Right cardiac atrium (tissue), 5 donors: Measurements from ENCODE around the gene PDE4D. TPM values are rescaled to one million over a fixed set of nuclear protein-coding genes. Genes with fewer than 3 reads are reported as not detected.
"Not testable (repeated sequence)": the region's sequence is repeated elsewhere in the genome, so short reads cannot be mapped to it uniquely, and the experiment has no call there.

Experiments used
- ATAC-seq, 2 donors: fragments of 200-7000 bp; cut with Tn5 transposase; one replicate each; pipeline versions ENCODE4 v1.8.0 to v1.9.1; 2020; ENCODE audit warnings: moderate library complexity in 2 of 2, mild to moderate bottlenecking in 1 of 2
- DNase-seq, 3 donors: peaks; one replicate each; pipeline ENCODE4 v3.0.0-alpha.2; 2020
- H3K27ac ChIP-seq: one replicate; pipeline ENCODE4 v1.5.1; 2013; ENCODE audit warnings: mild to moderate bottlenecking, low read length, control low read depth, moderate library complexity
- H3K27me3 ChIP-seq: one replicate; pipeline ENCODE4 v1.6.1; 2013; ENCODE audit not compliant: control insufficient read depth, insufficient read depth
- H3K4me1 ChIP-seq: one replicate; pipeline ENCODE4 v1.6.1; 2013; ENCODE audit warnings: low read length; ENCODE audit not compliant: control insufficient read depth, insufficient read depth
- H3K4me3 ChIP-seq: one replicate; pipeline ENCODE4 v1.5.1; 2013; ENCODE audit warnings: low read length, control low read depth
- H3K9me3 ChIP-seq: one replicate; pipeline ENCODE4 v1.6.1; 2013; ENCODE audit warnings: low read length; ENCODE audit not compliant: control insufficient read depth
- WGBS: extraction: QIAGEN DNeasy Blood & Tissue Kit; methylation state at CpG from one replicate; pipeline ENCODE4 v1.1.7; 2013; 5-methylcytosine and 5-hydroxymethylcytosine counted together
- intact Hi-C, 4 donors: fragments of 100-400 bp; cut with DNase I; formaldehyde crosslinking; loops; one replicate each; pipeline versions ENCODE4 v1.11.0 to v1.14.0; 2022 to 2023
- polyA plus RNA-seq: library from polyadenylated mRNA; stranded (reverse); fragments of 200-250 nt; gene quantifications from one replicate; pipeline ENCODE4 v1.2.3, GENCODE V29; 2013
- total RNA-seq, 4 donors: library from RNA; stranded (reverse); fragmentation: NEBNext Ultra II Directional; extraction: Animal tissue kit (Norgen Biotek cat#: 25700); gene quantifications; one replicate each; pipeline ENCODE4 v1.2.1, GENCODE V29; 2021
- donor health status: healthy with polysubstance abuse.
- donor health status: DM: no; HTN: yes; CAD: no.
- donor health status: DM: no; HTN: no; CAD: no.
- donor health status: DM: no; HTN: yes; CAD: no; lungs with severe emphysema.
- donor health status: DM: yes; HTN: yes; CAD: no.

The PDE4D gene
- total and polyA plus RNA-seq, 5 donors: 13.2 to 104 (median 38.8) TPM

DNA sequence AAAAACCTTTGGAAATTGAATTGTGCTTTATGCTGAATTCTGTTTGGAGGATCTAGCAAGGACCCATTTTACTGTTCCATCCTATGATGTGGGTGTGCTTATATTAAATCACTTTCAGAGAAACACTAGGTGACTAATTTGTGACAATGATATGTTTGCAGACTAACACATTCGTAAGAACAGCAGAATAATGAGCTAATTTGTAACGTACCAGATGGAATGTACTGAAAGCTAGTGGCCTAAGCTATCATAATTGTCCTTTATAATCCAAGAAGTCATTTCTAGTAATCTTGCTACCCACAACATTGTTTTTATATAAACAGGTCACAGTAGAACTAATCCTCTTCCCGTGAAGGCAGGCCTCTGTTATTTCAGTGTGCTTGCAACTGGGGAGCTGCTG is 292.5 kb downstream of the PDE4D start:
- DNase-seq: no peak
- intact Hi-C loops: no loop called here
- Histone ChIP-seq H3K4me1 (no peaks in the 10 kb centered on the region), H3K4me3 (no peak overlapping the region), H3K27me3 (no peaks in the 10 kb centered on the region), H3K9me3 (no peaks in the 10 kb centered on the region), H3K27ac (no peak overlapping the region)
- 75% methylated on average over 3 of the region's 3 CpGs for WGBS
- no peak for ATAC-seq

DNA sequence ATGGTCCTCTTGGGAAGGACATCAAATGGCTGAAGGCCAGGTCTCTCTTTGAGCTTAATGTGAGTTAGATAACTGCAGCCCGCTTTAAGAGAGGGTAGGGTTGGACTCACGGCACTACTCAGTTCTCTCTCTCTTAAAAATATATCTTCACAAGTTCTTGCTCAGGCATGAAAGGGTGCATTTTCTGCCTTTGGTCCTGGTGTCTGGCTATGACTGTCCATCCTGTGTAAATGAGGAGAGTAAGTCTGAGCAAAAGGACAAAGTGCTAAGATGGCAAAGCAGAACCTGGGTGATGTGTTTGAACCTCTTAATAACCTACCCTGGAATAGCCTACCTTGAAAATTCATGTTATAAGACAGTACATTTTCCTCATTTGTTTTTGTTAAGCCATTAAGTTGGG is 293.4 kb downstream of the PDE4D start:
- intact Hi-C loops: no loop called here
- Histone ChIP-seq H3K4me3 (no peak overlapping the region), H3K27ac (no peak overlapping the region), H3K4me1 (no peaks in the 10 kb centered on the region), H3K9me3 (no peaks in the 10 kb centered on the region), H3K27me3 (no peaks in the 10 kb centered on the region)
- WGBS: 94% methylated on average over 2 of the region's 2 CpGs
- DNase-seq (no peak), ATAC-seq (no peak)

DNA sequence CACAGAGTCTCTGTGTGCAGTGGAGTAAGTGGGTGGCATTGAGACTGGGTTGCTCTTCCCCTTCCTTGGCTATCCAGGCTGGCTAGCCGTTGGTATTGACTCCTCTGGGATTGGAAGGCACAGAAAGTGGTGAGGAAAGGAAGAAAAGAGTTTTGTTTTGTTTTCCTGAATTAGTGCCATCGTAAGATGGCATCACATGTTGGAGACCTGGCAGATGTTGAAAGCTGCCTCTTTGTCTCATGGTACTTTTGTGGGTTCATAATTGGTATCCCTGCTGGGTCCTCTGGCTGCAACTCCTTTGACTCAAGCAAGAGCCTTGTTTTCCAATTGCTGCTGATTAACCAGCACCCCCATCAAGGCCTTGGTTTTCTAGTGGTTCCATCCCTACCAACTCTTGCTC is 293.8 kb downstream of the PDE4D start:
- intact Hi-C loops: no loop called here
- Histone ChIP-seq H3K4me1 (no peaks in the 10 kb centered on the region), H3K27me3 (no peaks in the 10 kb centered on the region), H3K9me3 (no peaks in the 10 kb centered on the region), H3K27ac (no peak overlapping the region), H3K4me3 (no peak overlapping the region)
- ATAC-seq (no peak), DNase-seq (no peak)
- 91% methylated on average over 2 of the region's 2 CpGs for WGBS

- no peak for DNase-seq
- 21% methylated on average over 2 of the region's 2 CpGs for WGBS
- H3K27ac ChIP-seq: no peak overlapping the region
Observed at GRCh38 chr5:59598547-59598874, 295.0 kb downstream of the PDE4D start.

GRCh38 chr5:59597690-59598546 is 295.6 kb downstream of the PDE4D start:
- Histone ChIP-seq H3K9me3 (no peaks in the 10 kb centered on the region), H3K4me1 (no peaks in the 10 kb centered on the region), H3K4me3 (peak overlapping the region; percentile 35), H3K27ac (no peak overlapping the region), H3K27me3 (no peaks in the 10 kb centered on the region)
- 46% methylated on average over 6 of the region's 6 CpGs for WGBS
- ATAC-seq: no peak
- intact Hi-C loops: no loop called here
- no peak for DNase-seq

More at GRCh38 chr5:59598547-59598874, 295.0 kb downstream of the PDE4D start:
- intact Hi-C loops: no loop called here
- peak in 1 of 2 donors; percentile 65 for ATAC-seq
- no peaks in the 10 kb centered on the region for H3K9me3 ChIP-seq
- H3K4me1 ChIP-seq: no peaks in the 10 kb centered on the region
- peak overlapping the region; percentile 35 for H3K4me3 ChIP-seq
- H3K27me3 ChIP-seq: no peaks in the 10 kb centered on the region

DNA sequence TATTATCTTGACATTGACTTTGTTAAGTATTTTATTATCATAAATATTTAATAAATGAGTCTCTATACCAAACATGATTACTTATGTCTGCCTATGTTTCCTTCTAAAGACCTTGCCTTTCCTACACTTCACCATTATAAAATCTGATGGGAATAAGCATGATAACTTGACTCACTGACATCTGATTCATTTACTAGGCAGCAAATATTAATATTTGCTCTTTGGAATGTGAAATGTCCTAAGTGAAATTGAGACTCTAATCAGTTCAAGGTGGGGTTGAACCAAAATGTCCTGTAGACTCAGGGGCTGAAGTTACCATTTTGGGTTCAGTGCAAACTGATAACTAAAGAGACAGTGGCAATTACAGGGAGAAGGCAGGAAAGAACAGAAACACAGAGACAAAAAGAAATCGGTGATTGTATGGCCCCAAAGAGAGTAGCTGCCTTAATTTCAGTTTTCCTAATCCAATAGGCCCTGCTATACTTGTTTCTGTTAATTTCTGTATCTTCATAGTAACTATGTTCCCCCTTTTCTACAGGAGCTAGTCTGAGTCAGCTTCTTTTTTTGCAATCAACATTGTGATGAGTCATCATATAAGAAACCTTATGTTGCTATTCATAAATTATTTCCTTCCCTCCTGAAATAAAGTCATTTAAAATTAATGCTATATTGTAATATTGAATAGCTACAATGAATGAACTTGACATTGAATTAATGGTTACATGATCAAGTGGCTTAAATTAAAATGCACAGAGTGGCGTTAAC is 296.8 kb downstream of the PDE4D start:
- DNase-seq (no peak), ATAC-seq (no peak)
- intact Hi-C loops: no loop called here
- Histone ChIP-seq H3K27me3 (no peaks in the 10 kb centered on the region), H3K9me3 (no peaks in the 10 kb centered on the region), H3K27ac (no peak overlapping the region), H3K4me3 (no peak overlapping the region), H3K4me1 (no peaks in the 10 kb centered on the region)
- 98% methylated on average over 2 of the region's 2 CpGs for WGBS

DNA sequence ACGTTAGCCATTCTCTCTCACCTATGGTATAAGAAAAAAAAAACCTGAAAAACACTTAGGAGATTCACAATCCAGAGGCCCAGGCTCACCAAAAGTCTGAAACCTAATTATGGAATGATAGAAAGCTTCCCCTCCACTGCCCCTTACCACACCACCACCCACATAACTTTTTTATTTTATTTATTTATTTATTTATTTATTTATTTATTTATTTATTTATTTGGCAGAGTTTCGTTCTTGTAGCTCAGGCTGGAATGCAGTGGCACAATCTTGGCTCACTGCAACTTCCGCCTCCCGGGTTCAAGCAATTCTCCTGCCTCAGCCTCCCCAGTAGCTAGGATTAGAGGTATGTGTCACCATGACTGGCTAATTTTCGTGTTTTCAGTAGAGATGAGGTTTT is 299.4 kb downstream of the PDE4D start:
- H3K4me3 ChIP-seq, H3K27me3 ChIP-seq, H3K9me3 ChIP-seq, DNase-seq, ATAC-seq, H3K27ac ChIP-seq, H3K4me1 ChIP-seq, intact Hi-C loops: not testable (repeated sequence)
- WGBS: 97% methylated on average over 5 of the region's 5 CpGs

DNA sequence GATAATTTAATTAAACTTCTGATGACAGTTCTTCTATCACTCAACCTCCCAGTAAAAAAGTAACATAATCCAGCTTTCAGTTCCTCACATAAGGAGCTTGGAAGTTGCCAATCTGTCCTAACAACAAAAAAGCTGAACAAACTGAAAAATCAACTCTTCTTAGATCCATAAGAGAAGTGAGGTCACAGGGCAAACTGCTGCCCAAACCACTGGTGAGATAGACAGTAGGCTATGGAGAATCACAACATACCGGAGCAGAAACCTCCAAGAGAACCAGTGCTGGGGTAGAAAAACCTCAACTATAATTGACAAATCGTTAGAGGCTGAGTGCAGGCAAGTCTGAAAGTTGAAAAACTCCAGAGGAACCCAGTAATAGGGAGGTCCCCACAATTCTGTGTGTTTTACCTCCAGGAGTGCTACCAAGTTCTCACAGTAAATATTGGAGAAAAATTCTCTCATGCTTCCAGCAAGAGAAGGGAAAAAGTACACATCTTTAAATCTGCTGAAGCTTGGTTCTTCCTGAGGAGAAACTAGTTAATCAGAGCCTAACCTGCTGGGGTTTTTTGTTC is 300.0 kb downstream of the PDE4D start:
- no peak for ATAC-seq
- no peaks in the 10 kb centered on the region for H3K27me3 ChIP-seq
- no peak overlapping the region for H3K4me3 ChIP-seq
- DNase-seq: no peak
- H3K4me1 ChIP-seq: no peaks in the 10 kb centered on the region
- H3K9me3 ChIP-seq: no peaks in the 10 kb centered on the region
- 79% methylated on average over 2 of the region's 2 CpGs for WGBS
- intact Hi-C loops: no loop called here
- H3K27ac ChIP-seq: no peak overlapping the region

DNA sequence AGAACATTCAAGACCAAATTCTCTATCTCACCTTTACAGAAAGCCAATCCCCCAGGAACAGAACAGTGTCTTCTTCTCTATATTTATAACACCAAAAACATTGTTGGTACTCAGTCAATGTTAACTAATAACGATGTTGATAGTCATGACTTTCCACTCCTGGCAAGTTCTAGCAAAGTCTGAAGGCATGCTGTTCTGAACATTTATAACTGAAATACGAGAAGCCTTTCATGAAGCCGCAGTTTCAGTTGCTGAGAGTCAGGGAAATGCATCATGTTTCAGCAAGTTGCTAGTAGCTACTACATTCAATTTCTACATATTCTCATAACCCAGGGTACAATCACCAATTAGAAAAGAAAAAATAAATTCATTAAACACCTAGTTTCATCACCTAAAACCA is 301.4 kb downstream of the PDE4D start:
- WGBS: 66% methylated on average over 3 of the region's 3 CpGs
- ATAC-seq (no peak), DNase-seq (no peak)
- Histone ChIP-seq H3K27ac (no peak overlapping the region), H3K4me3 (no peak overlapping the region), H3K9me3 (no peaks in the 10 kb centered on the region), H3K27me3 (no peaks in the 10 kb centered on the region), H3K4me1 (no peaks in the 10 kb centered on the region)
- intact Hi-C loops: no loop called here

DNA sequence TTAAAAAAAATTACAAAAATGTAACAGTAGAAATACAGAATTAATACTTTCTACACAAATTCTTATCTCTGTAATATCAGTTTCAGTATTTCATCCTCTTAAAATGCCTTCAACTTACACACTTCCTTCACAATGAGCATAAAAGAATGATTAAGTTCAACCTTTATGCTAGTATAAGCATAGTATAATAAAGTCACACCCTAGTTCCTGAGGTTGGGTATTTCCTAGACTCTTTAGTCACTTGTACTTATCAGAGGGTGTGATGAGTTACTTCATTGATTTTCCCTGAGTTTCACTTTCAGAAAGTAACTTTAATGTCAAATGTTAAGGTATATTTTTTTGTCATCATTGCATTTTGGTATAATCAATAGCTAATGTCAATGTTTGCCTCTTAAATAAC is 302.4 kb downstream of the PDE4D start:
- no peaks in the 10 kb centered on the region for H3K9me3 ChIP-seq
- ATAC-seq (no peak), DNase-seq (no peak)

DNA sequence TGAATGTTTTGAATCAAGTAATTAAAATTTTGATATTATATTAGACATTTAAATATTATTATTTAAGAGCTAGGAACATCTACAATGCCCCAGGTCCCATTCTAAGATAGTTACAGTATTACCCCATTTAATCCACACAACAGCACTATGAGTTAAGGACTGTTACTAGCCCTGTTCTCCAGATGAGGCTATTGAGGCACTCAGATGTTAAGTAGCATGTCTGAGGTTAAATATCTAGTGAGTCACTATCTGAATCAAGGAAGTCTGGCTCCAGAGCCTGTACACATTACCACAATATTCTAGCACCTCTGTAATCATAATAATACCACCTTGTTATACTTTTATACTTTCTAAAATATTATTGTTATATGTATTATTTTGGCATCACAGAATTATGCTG is 304.6 kb downstream of the PDE4D start:
- no peaks in the 10 kb centered on the region for H3K9me3 ChIP-seq
- H3K4me1 ChIP-seq: no peaks in the 10 kb centered on the region
- H3K27me3 ChIP-seq: no peaks in the 10 kb centered on the region
- ATAC-seq (no peak), DNase-seq (no peak)
- no peak overlapping the region for H3K4me3 ChIP-seq
- no peak overlapping the region for H3K27ac ChIP-seq
- intact Hi-C loops: no loop called here

More for the DNA sequence above, 302.4 kb downstream of the PDE4D start:
- Histone ChIP-seq H3K4me1 (no peaks in the 10 kb centered on the region), H3K4me3 (no peak overlapping the region), H3K27me3 (no peaks in the 10 kb centered on the region), H3K27ac (no peak overlapping the region)
- intact Hi-C loops: no loop called here
